Trophoblast cell (in vitro differentiated cells and primary cell): ENCODE measurements around the gene CTNNA3.

Experiments used
- DNase-seq, 2 donors: peaks; one replicate each; pipeline ENCODE4 v3.0.0-alpha.2; 2016
- H2AFZ ChIP-seq: 2 replicates; pipeline ENCODE4 v1.6.1; 2013; ENCODE audit warnings: low read length, moderate library complexity, mild to moderate bottlenecking; ENCODE audit not compliant: insufficient read depth, poor library complexity
- H2AK5ac ChIP-seq: 2 replicates; pipeline ENCODE4 v1.6.1; 2013; ENCODE audit warnings: mild to moderate bottlenecking, low read length
- H2BK120ac ChIP-seq: 2 replicates; pipeline ENCODE4 v1.6.1; 2013; ENCODE audit warnings: low read length, mild to moderate bottlenecking, moderate library complexity; ENCODE audit not compliant: insufficient read depth, poor library complexity
- H2BK12ac ChIP-seq: 2 replicates; pipeline ENCODE4 v1.6.1; 2013; ENCODE audit warnings: mild to moderate bottlenecking, low read length, moderate library complexity
- H2BK5ac ChIP-seq: 2 replicates; pipeline ENCODE4 v1.6.1; 2013; ENCODE audit warnings: low read length, low read depth, moderate library complexity, mild to moderate bottlenecking; ENCODE audit not compliant: poor library complexity
- H3K14ac ChIP-seq: 2 replicates; pipeline ENCODE4 v1.6.1; 2013; ENCODE audit warnings: mild to moderate bottlenecking, low read length
- H3K18ac ChIP-seq: 2 replicates; pipeline ENCODE4 v1.6.1; 2013; ENCODE audit warnings: mild to moderate bottlenecking, low read length
- H3K23ac ChIP-seq: 2 replicates; pipeline ENCODE4 v1.6.1; 2013; ENCODE audit warnings: low read length
- H3K27ac ChIP-seq: 2 replicates; pipeline ENCODE4 v1.5.1; 2013; ENCODE audit warnings: low read depth, mild to moderate bottlenecking, inconsistent platforms, low read length, moderate library complexity
- H3K27me3 ChIP-seq: 2 replicates; pipeline ENCODE4 v1.6.1; 2013; ENCODE audit warnings: inconsistent platforms, mild to moderate bottlenecking, low read length, moderate library complexity; ENCODE audit not compliant: insufficient read depth
- H3K36me3 ChIP-seq, 2 experiments: 1 replicate in 1 of 2; 2 replicates in 1 of 2; pipeline ENCODE4 v1.6.1; 2013; ENCODE audit warnings: low read length in 2 of 2, mild to moderate bottlenecking in 2 of 2, moderate library complexity in 1 of 2; ENCODE audit not compliant: insufficient read depth in 2 of 2, control insufficient read depth in 1 of 2
- H3K4ac ChIP-seq: 2 replicates; pipeline ENCODE4 v1.6.1; 2013; ENCODE audit warnings: low read depth, mild to moderate bottlenecking, low read length, moderate library complexity
- H3K4me1 ChIP-seq, 2 experiments: 1 replicate in 1 of 2; 2 replicates in 1 of 2; pipeline ENCODE4 v1.6.1; 2013; ENCODE audit warnings: low read length in 2 of 2, mild to moderate bottlenecking in 2 of 2, moderate library complexity in 1 of 2; ENCODE audit not compliant: insufficient read depth in 2 of 2, control insufficient read depth in 1 of 2
- H3K4me2 ChIP-seq: 2 replicates; pipeline ENCODE4 v1.6.1; 2013; ENCODE audit warnings: inconsistent platforms, mild to moderate bottlenecking, low read length, moderate library complexity
- H3K4me3 ChIP-seq: 2 replicates; pipeline ENCODE4 v1.5.1; 2013; ENCODE audit warnings: mild to moderate bottlenecking, low read depth, low read length, inconsistent platforms
- H3K79me1 ChIP-seq: one replicate; pipeline ENCODE4 v1.6.1; 2013; ENCODE audit warnings: low read length
- H3K79me2 ChIP-seq: 2 replicates; pipeline ENCODE4 v1.6.1; 2013; ENCODE audit warnings: low read length, mild to moderate bottlenecking; ENCODE audit not compliant: control insufficient read depth, insufficient read depth, poor library complexity
- H3K9ac ChIP-seq: 2 replicates; pipeline ENCODE4 v1.6.1; 2013; ENCODE audit warnings: mild to moderate bottlenecking, low read length
- H3K9me3 ChIP-seq: 2 replicates; pipeline ENCODE4 v1.6.1; 2013; ENCODE audit warnings: low read depth, mild to moderate bottlenecking, control low read depth, inconsistent platforms, low read length; ENCODE audit not compliant: insufficient read depth
- H4K12ac ChIP-seq: 2 replicates; pipeline ENCODE4 v1.6.1; 2013; ENCODE audit warnings: low read depth, mild to moderate bottlenecking, low read length, moderate library complexity
- H4K8ac ChIP-seq: 2 replicates; pipeline ENCODE4 v1.6.1; 2013; ENCODE audit warnings: low read depth, mild to moderate bottlenecking, low read length, moderate library complexity
- H4K91ac ChIP-seq: one replicate; pipeline ENCODE4 v1.6.1; 2013; ENCODE audit warnings: low read depth, mild to moderate bottlenecking, low read length, moderate library complexity
- WGBS: extraction: QIAGEN DNeasy Blood & Tissue Kit; methylation state at CpG from one replicate; pipeline ENCODE4 v1.1.7; 2013; ENCODE audit warnings: missing lambda C conversion rate; ENCODE audit not compliant: insufficient read length, insufficient coverage; ENCODE audit errors: extremely low coverage; 5-methylcytosine and 5-hydroxymethylcytosine counted together

CTNNA3 gene

GRCh38 chr10:65907199-65907712 is 1788.7 kb downstream of the CTNNA3 start:
- Histone ChIP-seq H3K9me3 (no peaks in the 10 kb centered on the region), H3K4me3 (no peak overlapping the region), H4K12ac (no peak overlapping the region), H3K9ac (no peak overlapping the region), H2AK5ac (no peak overlapping the region), H3K23ac (no peak overlapping the region), H3K18ac (no peak overlapping the region), H4K8ac (no peak overlapping the region), H3K27ac (no peak overlapping the region), H2BK5ac (no peak overlapping the region), H3K4me2 (no peak overlapping the region), H3K14ac (no peak overlapping the region), H3K4ac (no peak overlapping the region), H3K79me2 (no peaks in the 10 kb centered on the region), H2BK120ac (no peak overlapping the region), H2AFZ (no peak overlapping the region), H2BK12ac (no peak overlapping the region), H3K4me1 (no peaks in the 10 kb centered on the region), H4K91ac (no peak overlapping the region), H3K36me3 (no peaks in the 10 kb centered on the region), H3K79me1 (no peaks in the 10 kb centered on the region), H3K27me3 (no peaks in the 10 kb centered on the region)
- DNase-seq, result no peak
- no CpG with 5 or more reads among the region's 8 CpGs for WGBS

GRCh38 chr10:65903620-65904019 is 1792.4 kb downstream of the CTNNA3 start:
- DNase-seq, result no peak
- Histone ChIP-seq H3K4me2 (no peak overlapping the region), H3K18ac (no peak overlapping the region), H3K9ac (no peak overlapping the region), H2BK5ac (no peak overlapping the region), H4K8ac (no peak overlapping the region), H2BK120ac (no peak overlapping the region), H3K4me1 (no peaks in the 10 kb centered on the region), H3K27ac (no peak overlapping the region), H3K23ac (no peak overlapping the region), H3K14ac (no peak overlapping the region), H3K79me1 (no peaks in the 10 kb centered on the region), H4K91ac (no peak overlapping the region), H3K4ac (no peak overlapping the region), H3K4me3 (no peak overlapping the region), H2AFZ (no peak overlapping the region), H2AK5ac (no peak overlapping the region), H2BK12ac (no peak overlapping the region), H3K79me2 (no peaks in the 10 kb centered on the region), H4K12ac (no peak overlapping the region), H3K9me3 (no peaks in the 10 kb centered on the region), H3K27me3 (no peaks in the 10 kb centered on the region), H3K36me3 (no peaks in the 10 kb centered on the region)
- WGBS, result no CpG with 5 or more reads among the region's 4 CpGs

GRCh38 chr10:65900271-65900670 is 1795.7 kb downstream of the CTNNA3 start:
- H3K79me2 ChIP-seq, result no peaks in the 10 kb centered on the region
- no peak overlapping the region for H3K14ac ChIP-seq
- H3K4me1 ChIP-seq, result no peaks in the 10 kb centered on the region
- no peak overlapping the region for H2AK5ac ChIP-seq
- no peak overlapping the region for H2BK5ac ChIP-seq
- no peak overlapping the region for H2BK120ac ChIP-seq
- H2AFZ ChIP-seq, result no peak overlapping the region
- no peak overlapping the region for H4K91ac ChIP-seq
- H3K27me3 ChIP-seq, result no peaks in the 10 kb centered on the region
- no peaks in the 10 kb centered on the region for H3K79me1 ChIP-seq
- no CpG with 5 or more reads among the region's 7 CpGs for WGBS
- H3K9ac ChIP-seq, result no peak overlapping the region
- H3K9me3 ChIP-seq, result no peaks in the 10 kb centered on the region
- no peak overlapping the region for H3K23ac ChIP-seq
- no peak overlapping the region for H2BK12ac ChIP-seq
- no peak for DNase-seq
- H3K36me3 ChIP-seq, result no peaks in the 10 kb centered on the region
- H3K4ac ChIP-seq, result no peak overlapping the region
- no peak overlapping the region for H3K4me2 ChIP-seq
- no peak overlapping the region for H3K18ac ChIP-seq
- no peak overlapping the region for H3K4me3 ChIP-seq
- no peak overlapping the region for H3K27ac ChIP-seq
- H4K12ac ChIP-seq, result no peak overlapping the region
- H4K8ac ChIP-seq, result no peak overlapping the region

- Histone ChIP-seq H4K91ac (no peak overlapping the region), H3K18ac (no peak overlapping the region), H3K9me3 (no peaks in the 10 kb centered on the region), H2AK5ac (no peak overlapping the region), H3K23ac (no peak overlapping the region), H2AFZ (no peak overlapping the region), H3K14ac (no peak overlapping the region), H3K4ac (no peak overlapping the region), H2BK12ac (no peak overlapping the region), H3K4me2 (no peak overlapping the region), H3K79me2 (no peaks in the 10 kb centered on the region), H3K9ac (no peak overlapping the region), H3K27ac (no peak overlapping the region), H2BK120ac (no peak overlapping the region), H4K8ac (no peak overlapping the region), H3K27me3 (no peaks in the 10 kb centered on the region), H3K4me1 (no peaks in the 10 kb centered on the region), H3K79me1 (no peaks in the 10 kb centered on the region), H3K4me3 (no peak overlapping the region), H4K12ac (no peak overlapping the region), H3K36me3 (no peaks in the 10 kb centered on the region), H2BK5ac (no peak overlapping the region)
- whole genome bisulfite sequencing, result 100% methylated on average over 1 of the region's 1 CpG
- DNase-seq, result no peak
Measured at GRCh38 chr10:65898055-65898454, 1797.9 kb downstream of the CTNNA3 start.
